ENCODE data around the gene ODAD2. TPM values are rescaled to one million over a fixed set of nuclear protein-coding genes. Genes with fewer than 3 reads are reported as not detected.

Gene ODAD2, protein sequence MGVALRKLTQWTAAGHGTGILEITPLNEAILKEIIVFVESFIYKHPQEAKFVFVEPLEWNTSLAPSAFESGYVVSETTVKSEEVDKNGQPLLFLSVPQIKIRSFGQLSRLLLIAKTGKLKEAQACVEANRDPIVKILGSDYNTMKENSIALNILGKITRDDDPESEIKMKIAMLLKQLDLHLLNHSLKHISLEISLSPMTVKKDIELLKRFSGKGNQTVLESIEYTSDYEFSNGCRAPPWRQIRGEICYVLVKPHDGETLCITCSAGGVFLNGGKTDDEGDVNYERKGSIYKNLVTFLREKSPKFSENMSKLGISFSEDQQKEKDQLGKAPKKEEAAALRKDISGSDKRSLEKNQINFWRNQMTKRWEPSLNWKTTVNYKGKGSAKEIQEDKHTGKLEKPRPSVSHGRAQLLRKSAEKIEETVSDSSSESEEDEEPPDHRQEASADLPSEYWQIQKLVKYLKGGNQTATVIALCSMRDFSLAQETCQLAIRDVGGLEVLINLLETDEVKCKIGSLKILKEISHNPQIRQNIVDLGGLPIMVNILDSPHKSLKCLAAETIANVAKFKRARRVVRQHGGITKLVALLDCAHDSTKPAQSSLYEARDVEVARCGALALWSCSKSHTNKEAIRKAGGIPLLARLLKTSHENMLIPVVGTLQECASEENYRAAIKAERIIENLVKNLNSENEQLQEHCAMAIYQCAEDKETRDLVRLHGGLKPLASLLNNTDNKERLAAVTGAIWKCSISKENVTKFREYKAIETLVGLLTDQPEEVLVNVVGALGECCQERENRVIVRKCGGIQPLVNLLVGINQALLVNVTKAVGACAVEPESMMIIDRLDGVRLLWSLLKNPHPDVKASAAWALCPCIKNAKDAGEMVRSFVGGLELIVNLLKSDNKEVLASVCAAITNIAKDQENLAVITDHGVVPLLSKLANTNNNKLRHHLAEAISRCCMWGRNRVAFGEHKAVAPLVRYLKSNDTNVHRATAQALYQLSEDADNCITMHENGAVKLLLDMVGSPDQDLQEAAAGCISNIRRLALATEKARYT
- total RNA-seq = not detected in 2 replicates

DNA sequence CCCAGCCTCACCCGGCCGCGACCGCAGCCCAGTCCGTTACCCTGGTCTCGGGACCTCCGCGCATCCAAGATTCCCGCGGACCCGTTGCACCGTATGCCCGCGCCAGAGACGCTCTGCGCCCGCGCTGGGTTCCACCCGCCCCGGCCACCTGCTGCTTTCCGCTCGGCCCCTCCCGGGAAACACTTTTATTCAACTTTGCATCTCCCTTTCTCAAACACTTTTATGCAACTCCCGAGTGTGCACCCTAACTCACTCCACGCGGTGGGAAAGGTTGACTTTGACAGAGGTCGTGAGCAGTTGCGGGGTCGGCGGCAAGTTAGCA is at the start of gene ODAD2:
Gene ODAD2 (minus strand): TSS at position 126 of the 322 bp plus-strand sequence. CDS start 3,937 bp downstream, outside the sequence.

